Measurements from ENCODE around the gene TDRD9.

TDRD9 gene

DNA sequence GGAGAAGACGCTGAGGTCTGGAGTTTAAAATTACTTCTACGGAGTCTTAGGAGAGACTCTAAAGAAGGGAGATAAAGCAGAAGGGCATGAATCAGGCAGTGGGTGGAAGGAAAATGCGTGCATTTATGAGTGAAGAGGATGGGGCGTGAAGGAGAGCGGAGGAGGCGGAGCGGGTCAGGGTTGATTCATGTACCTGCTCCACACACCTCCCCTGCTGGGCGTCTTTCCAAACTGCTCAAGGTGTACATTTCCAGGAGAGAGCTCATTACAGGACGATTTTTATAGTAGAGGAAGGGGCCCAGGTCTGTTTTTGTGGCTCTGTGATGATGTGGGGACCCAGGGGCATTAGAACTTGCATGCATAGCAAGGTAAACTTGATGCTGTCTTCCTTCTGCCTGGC lies 92.2 kb downstream of the TDRD9 start:
- no peak for TF ChIP-seq CTCF (IDR thresholded peaks at IDR 0.05; ENCODE audit: low read length)
- no peak for TF ChIP-seq EZH2 (IDR thresholded peaks at IDR 0.05; ENCODE audit: borderline replicate concordance, low read length)
- Histone ChIP-seq H3K9ac (ENCODE audit: low read length) (no peak overlapping the region), H3K27ac (ENCODE audit: low read depth, low read length, poor library complexity, severe bottlenecking) (no peak overlapping the region), H4K20me1 (ENCODE audit: insufficient read depth, low read length) (no peaks in the 10 kb centered on the region), H3F3A (ENCODE audit: insufficient read depth, low read length) (no peaks in the 10 kb centered on the region), H3K79me2 (ENCODE audit: insufficient read depth, low read length) (no peaks in the 10 kb centered on the region), H2AFZ (ENCODE audit: low read length) (no peak overlapping the region), H3K36me3 (ENCODE audit: insufficient read depth, low read length) (no peaks in the 10 kb centered on the region), H3K9me2 (ENCODE audit: low read depth, low read length) (no peaks in the 10 kb centered on the region), H3K4me3 (ENCODE audit: low read depth, low read length, poor library complexity, severe bottlenecking) (no peak overlapping the region), H3K4me2 (ENCODE audit: low read length) (no peak overlapping the region), H3K4me1 (ENCODE audit: insufficient read depth, low read length, severe bottlenecking) (no peaks in the 10 kb centered on the region), H3K27me3 (ENCODE audit: insufficient read depth, low read length) (no peaks in the 10 kb centered on the region), H3K9me3 (ENCODE audit: low read length) (no peaks in the 10 kb centered on the region)

DNA sequence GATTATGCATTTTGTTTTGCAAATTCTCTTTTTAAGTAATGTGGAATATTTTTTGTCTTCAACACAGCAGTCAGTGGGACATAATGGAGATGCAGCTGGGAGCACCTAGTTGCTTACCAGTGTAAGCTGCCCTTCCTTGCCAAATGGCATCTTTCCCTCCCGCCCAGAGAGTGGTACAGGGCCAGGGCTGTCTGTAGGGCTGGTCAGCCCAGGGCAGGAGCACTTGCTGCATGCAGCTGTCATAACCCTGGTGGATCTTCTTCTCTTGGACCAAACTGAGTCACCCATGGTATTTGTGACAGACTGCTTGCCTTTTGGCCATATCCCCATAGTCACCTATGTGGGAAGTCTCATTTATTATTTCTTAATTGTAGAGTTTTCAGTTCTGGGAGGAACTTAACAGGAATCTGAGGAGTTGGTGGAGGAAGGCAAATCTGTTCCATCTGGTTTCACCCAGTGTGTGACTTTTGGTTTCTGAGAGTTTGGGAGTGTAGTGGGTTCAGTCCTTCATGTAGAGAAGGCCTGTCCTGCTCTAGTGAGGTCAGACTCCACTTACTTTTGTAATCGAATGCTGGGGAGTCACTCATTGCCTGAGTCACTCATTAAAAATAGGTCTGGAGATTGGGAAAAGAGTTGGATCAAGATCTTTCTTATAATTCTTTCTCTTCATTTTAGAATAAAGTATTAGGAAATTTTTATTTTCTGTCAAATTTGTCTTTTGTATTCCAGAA lies 95.2 kb downstream of the TDRD9 start:
- no peaks in the 10 kb centered on the region for H3K36me3 ChIP-seq (ENCODE audit: insufficient read depth, low read length)
- no peaks in the 10 kb centered on the region for H3K4me1 ChIP-seq (ENCODE audit: insufficient read depth, low read length, severe bottlenecking)
- no peak overlapping the region for H3K4me3 ChIP-seq (ENCODE audit: low read depth, low read length, poor library complexity, severe bottlenecking)
- H3K9me3 ChIP-seq (ENCODE audit: low read length) = no peaks in the 10 kb centered on the region
- H3K9ac ChIP-seq (ENCODE audit: low read length) = no peak overlapping the region
- no peaks in the 10 kb centered on the region for H3K79me2 ChIP-seq (ENCODE audit: insufficient read depth, low read length)
- no peak overlapping the region for H2AFZ ChIP-seq (ENCODE audit: low read length)
- no peak for TF ChIP-seq CTCF (IDR thresholded peaks at IDR 0.05; ENCODE audit: low read length)
- no peak for TF ChIP-seq EZH2 (IDR thresholded peaks at IDR 0.05; ENCODE audit: borderline replicate concordance, low read length)
- H4K20me1 ChIP-seq (ENCODE audit: insufficient read depth, low read length) = no peaks in the 10 kb centered on the region
- H3K27ac ChIP-seq (ENCODE audit: low read depth, low read length, poor library complexity, severe bottlenecking) = no peak overlapping the region
- H3K9me2 ChIP-seq (ENCODE audit: low read depth, low read length) = no peaks in the 10 kb centered on the region
- no peaks in the 10 kb centered on the region for H3F3A ChIP-seq (ENCODE audit: insufficient read depth, low read length)
- peaks cover 6% of the 10 kb centered on the region; the same call in 1 of the 2 replicates for H3K27me3 ChIP-seq (ENCODE audit: insufficient read depth, low read length)
- no peak overlapping the region for H3K4me2 ChIP-seq (ENCODE audit: low read length)

GRCh38 chr14:104025534-104025933 lies 97.3 kb downstream of the TDRD9 start:
- Histone ChIP-seq H3K36me3 (ENCODE audit: insufficient read depth, low read length) (no peaks in the 10 kb centered on the region), H3K9me2 (ENCODE audit: low read depth, low read length) (no peaks in the 10 kb centered on the region), H2AFZ (ENCODE audit: low read length) (no peak overlapping the region), H3K4me1 (ENCODE audit: insufficient read depth, low read length, severe bottlenecking) (no peaks in the 10 kb centered on the region), H3K4me3 (ENCODE audit: low read depth, low read length, poor library complexity, severe bottlenecking) (no peak overlapping the region), H4K20me1 (ENCODE audit: insufficient read depth, low read length) (no peaks in the 10 kb centered on the region), H3K79me2 (ENCODE audit: insufficient read depth, low read length) (no peaks in the 10 kb centered on the region), H3K27ac (ENCODE audit: low read depth, low read length, poor library complexity, severe bottlenecking) (no peak overlapping the region), H3K9me3 (ENCODE audit: low read length) (peaks cover 2% of the 10 kb centered on the region; the same call in 1 of the 2 replicates), H3F3A (ENCODE audit: insufficient read depth, low read length) (no peaks in the 10 kb centered on the region), H3K4me2 (ENCODE audit: low read length) (no peak overlapping the region), H3K9ac (ENCODE audit: low read length) (no peak overlapping the region), H3K27me3 (ENCODE audit: insufficient read depth, low read length) (peaks cover 6% of the 10 kb centered on the region; the same call in 1 of the 2 replicates)
- no peak for TF ChIP-seq CTCF (IDR thresholded peaks at IDR 0.05; ENCODE audit: low read length)
- no peak for TF ChIP-seq EZH2 (IDR thresholded peaks at IDR 0.05; ENCODE audit: borderline replicate concordance, low read length)
